Fibroblast of the aortic adventitia (primary cell): ENCODE results near the gene CFAP77. TPM values are rescaled to one million over a fixed set of nuclear protein-coding genes. Genes with fewer than 3 reads are reported as not detected.

Experiments used
- DNase-seq: peaks from one replicate; pipeline ENCODE4 v3.0.0-alpha.2; 2010; ENCODE audit warnings: low read depth
- H3K4me3 ChIP-seq: 2 replicates; pipeline ENCODE4 v1.5.1; 2011; ENCODE audit warnings: low read depth, mild to moderate bottlenecking, control low read depth, low read length, moderate library complexity
- total RNA-seq: library from RNA; depleted of rRNA; stranded (reverse); fragments of >200 nt; gene quantifications from 2 replicates; pipeline ENCODE4 v1.2.3, GENCODE V29; 2012; ENCODE audit warnings: low replicate concordance
- TF ChIP-seq, protein P1 (sequence below): IDR thresholded peaks from 2 replicates; pipeline ENCODE4 v1.5.1; 2011; ENCODE audit warnings: mild to moderate bottlenecking, low read length, control low read depth, inconsistent platforms; ENCODE audit not compliant: insufficient read depth

Gene CFAP77
- total RNA-seq, 1 donor: not detected

DNA sequence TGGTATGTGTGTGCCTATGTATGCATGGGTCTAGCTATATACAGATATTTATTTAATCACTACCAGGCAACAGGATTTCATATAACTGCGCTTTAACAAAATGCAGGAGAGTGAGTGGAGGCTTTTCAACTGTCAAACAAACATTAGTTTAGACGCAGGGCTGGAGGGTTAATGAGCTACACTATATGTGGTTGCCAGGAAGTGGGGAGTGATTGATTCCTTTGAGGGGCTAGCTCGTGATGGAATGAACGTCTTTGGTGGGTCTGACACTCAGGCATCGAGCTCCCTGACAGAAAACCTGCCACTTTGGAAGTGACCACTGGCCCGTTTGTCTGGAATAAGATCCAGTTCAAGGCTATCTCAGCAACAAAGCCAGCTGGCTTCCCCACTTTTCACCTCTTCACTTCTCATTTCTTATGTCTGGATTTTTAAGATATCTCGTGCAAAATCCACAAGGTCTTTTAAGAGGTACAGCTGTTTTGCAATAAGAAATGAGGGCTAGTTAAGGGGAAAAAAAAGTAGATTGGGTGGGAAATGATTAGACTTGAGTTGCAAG, 78.0 kb downstream of the CFAP77 start:
- TF ChIP-seq, protein P1, sequence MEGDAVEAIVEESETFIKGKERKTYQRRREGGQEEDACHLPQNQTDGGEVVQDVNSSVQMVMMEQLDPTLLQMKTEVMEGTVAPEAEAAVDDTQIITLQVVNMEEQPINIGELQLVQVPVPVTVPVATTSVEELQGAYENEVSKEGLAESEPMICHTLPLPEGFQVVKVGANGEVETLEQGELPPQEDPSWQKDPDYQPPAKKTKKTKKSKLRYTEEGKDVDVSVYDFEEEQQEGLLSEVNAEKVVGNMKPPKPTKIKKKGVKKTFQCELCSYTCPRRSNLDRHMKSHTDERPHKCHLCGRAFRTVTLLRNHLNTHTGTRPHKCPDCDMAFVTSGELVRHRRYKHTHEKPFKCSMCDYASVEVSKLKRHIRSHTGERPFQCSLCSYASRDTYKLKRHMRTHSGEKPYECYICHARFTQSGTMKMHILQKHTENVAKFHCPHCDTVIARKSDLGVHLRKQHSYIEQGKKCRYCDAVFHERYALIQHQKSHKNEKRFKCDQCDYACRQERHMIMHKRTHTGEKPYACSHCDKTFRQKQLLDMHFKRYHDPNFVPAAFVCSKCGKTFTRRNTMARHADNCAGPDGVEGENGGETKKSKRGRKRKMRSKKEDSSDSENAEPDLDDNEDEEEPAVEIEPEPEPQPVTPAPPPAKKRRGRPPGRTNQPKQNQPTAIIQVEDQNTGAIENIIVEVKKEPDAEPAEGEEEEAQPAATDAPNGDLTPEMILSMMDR: no peak
- no peak overlapping the region for H3K4me3 ChIP-seq
- DNase-seq: no peak

GRCh38 chr9:132488626-132489025, 78.6 kb downstream of the CFAP77 start:
- DNase-seq: no peak
- TF ChIP-seq, protein P1: no peak

DNA sequence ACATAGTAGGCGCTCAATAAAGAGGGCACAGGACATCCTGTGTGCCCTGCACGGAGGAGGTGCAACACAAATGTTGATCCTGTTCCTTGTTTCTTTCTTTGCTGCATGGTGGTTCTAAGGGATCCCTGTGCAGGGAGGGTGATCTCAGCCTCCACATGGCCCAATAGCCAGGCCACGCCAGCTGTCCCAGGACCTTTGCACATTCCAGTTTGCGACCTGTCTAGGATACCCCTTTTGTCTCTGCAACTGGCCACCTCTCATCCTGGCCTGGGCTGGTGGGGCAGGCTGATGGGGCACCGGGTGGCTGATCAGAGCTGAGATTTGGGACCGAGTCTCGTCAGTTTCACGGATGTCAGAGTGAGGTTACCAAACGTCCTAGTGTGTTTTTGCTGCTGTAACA, 79.5 kb downstream of the CFAP77 start:
- TF ChIP-seq, protein P1: no peak
- no peak overlapping the region for H3K4me3 ChIP-seq
- no peak for DNase-seq

More at GRCh38 chr9:132488626-132489025, 78.6 kb downstream of the CFAP77 start:
- no peak overlapping the region for H3K4me3 ChIP-seq

DNA sequence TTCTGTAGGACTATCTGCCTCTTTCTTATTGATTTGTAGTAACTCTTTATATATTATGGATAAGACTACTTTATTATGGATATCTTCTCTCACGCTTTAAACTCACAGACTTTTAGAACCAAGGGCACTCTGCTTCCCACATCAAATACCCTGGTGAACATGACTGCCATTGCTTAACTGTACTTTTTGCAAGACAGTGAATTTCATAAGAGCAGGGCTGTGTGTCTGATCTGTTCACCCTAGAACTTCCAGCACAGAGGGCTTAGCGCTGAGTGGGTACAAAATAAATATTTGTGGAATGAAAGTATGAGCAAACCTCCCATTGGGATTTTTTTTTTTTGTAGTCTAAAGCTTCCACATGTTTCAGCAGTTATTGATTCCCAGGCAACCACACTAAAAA, 84.8 kb downstream of the CFAP77 start:
- no peak for DNase-seq
- TF ChIP-seq, protein P1: no peak
- H3K4me3 ChIP-seq: no peak overlapping the region

DNA sequence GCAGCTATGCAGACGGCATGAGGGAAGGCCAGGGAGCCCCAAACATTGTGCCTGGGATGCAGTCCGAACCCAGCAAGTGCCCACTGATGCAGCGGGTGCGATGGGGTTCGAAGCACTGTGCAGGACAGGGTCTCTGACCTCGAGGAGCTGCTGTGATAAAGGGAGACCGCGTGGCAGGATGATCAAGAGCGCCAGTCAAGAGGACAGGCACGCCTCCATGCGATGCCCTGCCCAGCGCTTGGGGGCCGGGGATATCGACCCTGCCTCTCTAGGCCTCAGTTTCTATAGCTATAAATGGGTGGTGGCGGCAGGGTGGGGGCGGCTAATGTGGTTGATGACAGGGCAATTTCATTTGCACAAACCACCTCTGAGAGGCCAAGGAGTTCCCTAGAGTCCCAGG, 87.7 kb downstream of the CFAP77 start:
- no peak overlapping the region for H3K4me3 ChIP-seq
- TF ChIP-seq, protein P1: no peak
- DNase-seq: no peak

DNA sequence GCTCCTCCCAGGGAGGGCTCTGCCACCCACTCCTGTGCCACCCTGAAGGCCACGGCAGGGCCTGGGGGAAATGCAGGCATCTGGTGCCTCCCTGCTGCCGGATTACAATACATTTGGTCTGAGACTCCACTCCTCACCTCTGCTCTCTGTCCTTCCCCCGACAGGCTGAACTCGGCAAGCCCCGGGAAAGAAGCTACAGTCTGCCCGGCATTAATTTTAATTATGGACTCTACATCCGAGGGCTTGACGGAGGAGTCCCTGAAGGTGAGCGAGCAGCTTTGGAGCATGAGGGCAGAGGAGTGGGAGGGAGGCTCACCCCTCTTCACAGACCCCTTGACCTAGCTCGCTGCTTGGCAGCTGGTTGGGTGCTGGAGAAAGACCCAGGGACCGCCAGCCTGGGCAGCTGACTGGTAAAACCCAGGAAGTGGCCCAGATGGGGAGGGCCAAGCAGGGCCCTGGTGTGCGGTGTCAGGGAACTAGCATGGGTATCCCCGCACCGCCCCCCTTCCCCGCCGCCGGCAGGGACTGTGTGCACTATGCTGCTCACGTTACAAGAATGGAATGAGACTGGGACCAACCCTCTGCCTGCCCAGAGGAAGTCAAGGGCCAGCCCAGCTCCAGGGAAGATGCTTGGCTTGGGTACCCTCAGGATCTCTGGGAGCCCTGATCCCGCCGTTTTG, 88.7 kb downstream of the CFAP77 start:
- TF ChIP-seq, protein P1: no peak
- no peak for DNase-seq
- H3K4me3 ChIP-seq: no peak overlapping the region
